Osteocyte (in vitro differentiated cells): ENCODE results near the gene RTF2. TPM values are rescaled to one million over a fixed set of nuclear protein-coding genes. Genes with fewer than 3 reads are reported as not detected.

Experiments used
- DNase-seq: peaks from one replicate; pipeline ENCODE4 v3.0.0; 2021; ENCODE audit warnings: mixed read lengths; ENCODE audit not compliant: unreplicated experiment; ENCODE audit errors: extremely low spot score
- H3K27ac Mint-ChIP-seq: one replicate; pipeline ENCODE4 v1.8.0; 2021; ENCODE audit warnings: mild to moderate bottlenecking, mixed read lengths; ENCODE audit not compliant: unreplicated experiment
- H3K27me3 Mint-ChIP-seq: one replicate; pipeline ENCODE4 v1.8.0; 2021; ENCODE audit warnings: mixed read lengths; ENCODE audit not compliant: unreplicated experiment
- H3K36me3 Mint-ChIP-seq: one replicate; pipeline ENCODE4 v1.8.0; 2021; ENCODE audit warnings: mixed read lengths; ENCODE audit not compliant: unreplicated experiment
- H3K4me1 Mint-ChIP-seq: one replicate; pipeline ENCODE4 v1.8.0; 2021; ENCODE audit warnings: mixed read lengths; ENCODE audit not compliant: unreplicated experiment
- H3K4me3 Mint-ChIP-seq: one replicate; pipeline ENCODE4 v1.8.0; 2021; ENCODE audit warnings: mild to moderate bottlenecking, moderate library complexity, mixed read lengths; ENCODE audit not compliant: unreplicated experiment
- H3K9me3 Mint-ChIP-seq: one replicate; pipeline ENCODE4 v1.8.0; 2021; ENCODE audit warnings: mixed read lengths; ENCODE audit not compliant: unreplicated experiment
- total RNA-seq: library from RNA; stranded (reverse); gene quantifications from 2 replicates; pipeline ENCODE4 v1.2.1, GENCODE V29; 2021
- TF ChIP-seq, protein P1 (sequence below): fragments of 200-600 bp; sonication (generic); IDR thresholded peaks from 2 replicates; pipeline ENCODE4 v1.5.0; 2021; ENCODE audit warnings: antibody characterized with exemption, mild to moderate bottlenecking, moderate library complexity

Gene RTF2
- total RNA-seq, 1 donor from 2014 or later: 85.8 TPM

DNA sequence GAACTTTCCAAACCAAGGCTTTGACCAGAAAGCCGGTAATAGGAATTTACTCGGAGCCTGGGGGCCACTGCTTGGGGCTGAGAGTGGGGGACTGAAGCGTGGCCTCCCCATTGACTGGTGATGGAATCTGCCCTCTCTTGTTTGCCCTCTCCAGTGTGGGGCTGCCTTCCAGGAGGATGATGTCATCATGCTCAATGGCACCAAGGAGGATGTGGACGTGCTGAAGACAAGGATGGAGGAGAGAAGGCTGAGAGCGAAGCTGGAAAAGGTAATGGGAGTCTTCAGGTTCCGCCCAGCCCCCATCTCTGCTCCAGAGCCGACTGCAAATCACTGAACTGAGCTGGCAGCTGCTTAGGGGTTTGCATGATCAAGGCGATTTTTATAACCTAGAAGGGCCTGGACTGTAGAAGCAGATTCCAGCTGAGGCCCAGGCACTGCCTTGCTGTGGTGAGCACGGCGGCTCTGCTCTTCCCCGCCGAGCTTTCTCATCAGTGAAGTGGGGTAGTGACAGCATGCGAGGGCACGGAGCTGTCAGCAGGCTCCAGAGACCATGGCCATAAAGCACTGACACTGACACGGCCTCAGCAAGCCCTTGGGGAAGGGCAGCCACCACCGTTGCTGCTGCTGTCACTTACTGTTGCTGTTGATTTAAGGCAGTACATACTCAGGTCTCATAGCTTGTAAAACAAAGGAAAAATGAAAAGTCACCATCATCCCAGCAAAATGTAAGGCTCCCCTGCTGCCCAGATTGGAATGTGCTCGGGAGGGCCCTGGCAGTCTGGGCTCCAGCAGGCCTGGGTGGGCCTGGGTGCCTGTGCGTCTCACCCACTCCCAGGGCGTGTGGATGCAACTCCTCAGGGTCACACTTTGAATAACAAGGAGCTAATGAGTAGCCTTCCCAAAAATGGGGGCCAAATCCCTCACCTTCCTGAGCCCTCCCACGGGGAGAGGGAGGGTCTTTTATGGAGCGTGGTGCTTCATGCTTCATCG lies 45.0 kb downstream of the RTF2 start:
- no peaks in the 10 kb centered on the region for H3K9me3 Mint-ChIP-seq
- H3K4me3 Mint-ChIP-seq: no peak overlapping the region
- H3K36me3 Mint-ChIP-seq: peaks cover 15% of the 10 kb centered on the region
- no peak overlapping the region for H3K27ac Mint-ChIP-seq
- H3K4me1 Mint-ChIP-seq: peaks cover 1% of the 10 kb centered on the region
- H3K27me3 Mint-ChIP-seq: no peaks in the 10 kb centered on the region
- TF ChIP-seq, protein P1, sequence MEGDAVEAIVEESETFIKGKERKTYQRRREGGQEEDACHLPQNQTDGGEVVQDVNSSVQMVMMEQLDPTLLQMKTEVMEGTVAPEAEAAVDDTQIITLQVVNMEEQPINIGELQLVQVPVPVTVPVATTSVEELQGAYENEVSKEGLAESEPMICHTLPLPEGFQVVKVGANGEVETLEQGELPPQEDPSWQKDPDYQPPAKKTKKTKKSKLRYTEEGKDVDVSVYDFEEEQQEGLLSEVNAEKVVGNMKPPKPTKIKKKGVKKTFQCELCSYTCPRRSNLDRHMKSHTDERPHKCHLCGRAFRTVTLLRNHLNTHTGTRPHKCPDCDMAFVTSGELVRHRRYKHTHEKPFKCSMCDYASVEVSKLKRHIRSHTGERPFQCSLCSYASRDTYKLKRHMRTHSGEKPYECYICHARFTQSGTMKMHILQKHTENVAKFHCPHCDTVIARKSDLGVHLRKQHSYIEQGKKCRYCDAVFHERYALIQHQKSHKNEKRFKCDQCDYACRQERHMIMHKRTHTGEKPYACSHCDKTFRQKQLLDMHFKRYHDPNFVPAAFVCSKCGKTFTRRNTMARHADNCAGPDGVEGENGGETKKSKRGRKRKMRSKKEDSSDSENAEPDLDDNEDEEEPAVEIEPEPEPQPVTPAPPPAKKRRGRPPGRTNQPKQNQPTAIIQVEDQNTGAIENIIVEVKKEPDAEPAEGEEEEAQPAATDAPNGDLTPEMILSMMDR: no peak
- DNase-seq: no peak

DNA sequence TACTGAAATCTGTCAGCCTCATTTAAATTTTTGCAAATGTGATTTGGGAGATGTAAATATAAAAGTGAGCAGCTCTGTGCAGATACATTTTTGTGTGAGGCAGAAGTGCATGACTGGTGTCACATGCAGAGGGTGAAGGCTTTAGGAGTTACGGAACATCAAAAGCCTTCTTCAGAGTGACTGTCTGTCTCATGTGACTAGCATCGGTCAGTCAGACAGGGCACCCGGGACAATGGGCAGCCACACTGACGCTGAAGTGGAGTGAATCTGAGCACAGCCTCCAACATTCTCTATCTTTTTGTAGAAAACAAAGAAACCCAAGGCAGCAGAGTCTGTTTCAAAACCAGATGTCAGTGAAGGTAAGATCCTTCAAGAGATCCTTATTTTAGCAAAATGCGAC lies 48.2 kb downstream of the RTF2 start:
- TF ChIP-seq, protein P1: no peak
- Mint-ChIP-seq H3K9me3 (peaks cover 10% of the 10 kb centered on the region), H3K4me1 (peaks cover 1% of the 10 kb centered on the region), H3K27me3 (no peaks in the 10 kb centered on the region), H3K36me3 (peaks cover 45% of the 10 kb centered on the region), H3K4me3 (no peak overlapping the region), H3K27ac (no peak overlapping the region)
- DNase-seq: no peak

DNA sequence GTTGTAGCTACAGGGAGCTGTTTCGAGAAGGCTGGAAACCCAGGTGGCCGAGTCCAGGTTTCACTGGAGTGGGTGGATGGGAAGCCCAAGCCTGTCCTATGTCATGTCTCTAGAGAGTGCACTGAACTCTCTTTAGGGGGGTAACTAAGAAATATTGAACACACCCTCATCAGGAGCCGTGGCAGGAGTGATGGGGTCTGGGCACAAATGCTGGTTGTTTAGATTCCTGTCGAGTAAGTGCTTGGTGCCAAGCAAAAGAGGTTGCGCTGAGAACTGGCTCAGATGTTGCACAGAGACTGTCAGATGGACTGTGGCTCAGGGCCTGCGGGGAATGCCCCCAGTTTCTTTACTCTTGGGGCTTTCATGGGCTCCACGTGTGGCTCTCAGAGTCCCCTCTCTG lies 48.8 kb downstream of the RTF2 start:
- Mint-ChIP-seq H3K27me3 (no peaks in the 10 kb centered on the region), H3K4me3 (no peak overlapping the region), H3K36me3 (peaks cover 43% of the 10 kb centered on the region)

DNA sequence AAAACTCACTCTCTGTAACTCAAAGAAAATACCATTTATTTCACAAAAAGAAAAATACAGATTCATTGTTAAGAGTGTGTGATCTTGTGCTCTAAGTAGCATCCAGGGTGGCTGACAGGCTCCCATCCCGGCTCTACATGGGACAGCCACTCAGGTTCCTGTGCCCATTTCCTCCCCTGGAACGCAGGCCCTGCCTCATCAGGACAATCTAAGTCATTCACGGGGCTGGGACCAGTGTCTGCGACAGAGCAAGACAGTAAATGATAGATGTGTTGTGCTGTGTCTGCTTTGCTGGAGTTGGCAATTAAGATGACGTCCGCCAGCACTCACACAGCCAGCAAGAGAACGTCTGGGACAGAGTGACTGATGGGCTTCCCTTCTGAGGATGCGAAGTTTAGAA lies 49.2 kb downstream of the RTF2 start:
- DNase-seq: no peak
- Mint-ChIP-seq H3K36me3 (peaks cover 43% of the 10 kb centered on the region), H3K4me1 (peaks cover 1% of the 10 kb centered on the region), H3K9me3 (peaks cover 10% of the 10 kb centered on the region), H3K27ac (no peak overlapping the region), H3K4me3 (no peak overlapping the region), H3K27me3 (no peaks in the 10 kb centered on the region)
- TF ChIP-seq, protein P1: no peak

More for the DNA sequence above, 48.8 kb downstream of the RTF2 start:
- peaks cover 10% of the 10 kb centered on the region for H3K9me3 Mint-ChIP-seq
- no peak overlapping the region for H3K27ac Mint-ChIP-seq
- TF ChIP-seq, protein P1: no peak
- no peak for DNase-seq
- H3K4me1 Mint-ChIP-seq: peaks cover 1% of the 10 kb centered on the region

DNA sequence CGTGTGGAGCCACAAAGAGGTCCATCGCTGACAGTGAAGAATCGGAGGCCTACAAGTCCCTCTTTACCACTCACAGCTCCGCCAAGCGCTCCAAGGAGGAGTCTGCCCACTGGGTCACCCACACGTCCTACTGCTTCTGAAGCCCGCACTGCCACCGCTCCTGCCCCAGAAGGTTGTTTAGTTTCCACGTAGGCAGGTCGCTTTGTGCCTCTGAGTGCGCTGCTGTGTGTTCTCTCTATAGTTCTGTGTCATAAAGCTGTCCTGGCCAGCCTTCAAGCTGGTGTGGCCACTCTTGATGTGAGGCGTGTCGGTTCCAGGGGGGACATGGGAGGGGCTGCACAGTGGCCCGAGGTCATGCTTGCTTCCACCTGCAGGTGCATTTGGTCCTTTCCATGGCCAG lies 49.7 kb downstream of the RTF2 start:
- Mint-ChIP-seq H3K9me3 (peaks cover 10% of the 10 kb centered on the region), H3K4me3 (no peak overlapping the region), H3K27ac (no peak overlapping the region), H3K4me1 (peaks cover 1% of the 10 kb centered on the region), H3K36me3 (peaks cover 43% of the 10 kb centered on the region), H3K27me3 (no peaks in the 10 kb centered on the region)
- no peak for DNase-seq
- TF ChIP-seq, protein P1: no peak
